Immature natural killer cell (primary cell): Measurements from ENCODE around the gene ELN. TPM values are rescaled to one million over a fixed set of nuclear protein-coding genes. Genes with fewer than 3 reads are reported as not detected.
"Not testable (repeated sequence)": the region's sequence is repeated elsewhere in the genome, so short reads cannot be mapped to it uniquely, and the experiment has no call there.

Experiments used
- DNase-seq, 3 donors: peaks; one replicate each; pipeline ENCODE4 v3.0.0; 2022; ENCODE audit warnings: mixed read lengths in 1 of 3
- H3K27ac Mint-ChIP-seq, 6 donors: one replicate each; pipeline ENCODE4 v1.8.0; 2020; ENCODE audit warnings: mixed read lengths in 6 of 6, mild to moderate bottlenecking in 5 of 6, inconsistent platforms in 4 of 6, moderate library complexity in 3 of 6
- H3K27me3 Mint-ChIP-seq, 3 donors: one replicate each; pipeline ENCODE4 v1.8.0; 2020 to 2021; ENCODE audit warnings: low read depth in 3 of 3, mild to moderate bottlenecking in 3 of 3, mixed read lengths in 3 of 3, moderate library complexity in 3 of 3, inconsistent platforms in 1 of 3
- H3K36me3 Mint-ChIP-seq, 3 donors: one replicate each; pipeline ENCODE4 v1.8.0; 2020; ENCODE audit warnings: mixed read lengths in 3 of 3, inconsistent platforms in 2 of 3, mild to moderate bottlenecking in 2 of 3
- H3K4me1 Mint-ChIP-seq, 2 donors: one replicate each; pipeline ENCODE4 v1.8.0; 2020; ENCODE audit warnings: inconsistent platforms in 2 of 2, mild to moderate bottlenecking in 2 of 2, mixed read lengths in 2 of 2, moderate library complexity in 1 of 2
- H3K4me3 Mint-ChIP-seq, 5 donors: one replicate each; pipeline ENCODE4 v1.8.0; 2020; ENCODE audit warnings: mild to moderate bottlenecking in 5 of 5, mixed read lengths in 5 of 5, inconsistent platforms in 3 of 5, moderate library complexity in 3 of 5
- H3K9me3 Mint-ChIP-seq, 6 donors: one replicate each; pipeline ENCODE4 v1.8.0; 2020; ENCODE audit warnings: mild to moderate bottlenecking in 6 of 6, mixed read lengths in 6 of 6, inconsistent platforms in 4 of 6, moderate library complexity in 3 of 6
- polyA plus RNA-seq, 3 donors: library from polyadenylated mRNA; unstranded; fragments of 300-500 nt; fragmentation: Illumina TruSeq; gene quantifications; one replicate each; pipeline ENCODE4 v1.2.3, GENCODE V29; 2021

ELN gene
- polyA plus RNA-seq, 3 donors from 2014 or later, result not detected

DNA sequence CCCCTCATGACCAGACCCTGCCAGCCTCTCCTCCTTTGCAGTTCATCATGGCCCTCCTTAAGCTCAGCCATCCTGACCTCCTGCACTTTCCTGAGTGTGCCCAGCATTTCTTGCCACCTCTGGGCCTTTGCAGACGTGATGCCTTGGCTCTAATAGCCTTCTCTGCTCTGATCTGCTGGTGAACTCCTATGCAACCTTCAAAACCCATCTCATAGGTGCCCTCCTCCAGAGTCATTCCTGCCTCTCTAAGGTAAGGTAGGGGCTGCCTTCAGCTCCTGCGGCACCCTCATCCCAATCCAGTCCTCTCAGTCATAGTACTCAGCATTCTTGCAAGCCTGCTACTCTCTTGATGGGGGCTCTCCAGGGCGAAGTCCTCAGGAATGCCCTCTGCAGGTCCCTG lies 19.3 kb upstream of the ELN start:
- peaks cover 0 to 4% (median 2%) of the 10 kb centered on the region in 3 donors for H3K27me3 Mint-ChIP-seq
- peak overlapping the region in 2 of 6 donors; percentile 58 to 81 for H3K27ac Mint-ChIP-seq
- H3K9me3 Mint-ChIP-seq, result no peaks in the 10 kb centered on the region
- DNase-seq, result no peak
- no peaks in the 10 kb centered on the region for H3K36me3 Mint-ChIP-seq
- H3K4me1 Mint-ChIP-seq, result peaks cover 6 to 7% of the 10 kb centered on the region in 2 donors
- no peak overlapping the region for H3K4me3 Mint-ChIP-seq

DNA sequence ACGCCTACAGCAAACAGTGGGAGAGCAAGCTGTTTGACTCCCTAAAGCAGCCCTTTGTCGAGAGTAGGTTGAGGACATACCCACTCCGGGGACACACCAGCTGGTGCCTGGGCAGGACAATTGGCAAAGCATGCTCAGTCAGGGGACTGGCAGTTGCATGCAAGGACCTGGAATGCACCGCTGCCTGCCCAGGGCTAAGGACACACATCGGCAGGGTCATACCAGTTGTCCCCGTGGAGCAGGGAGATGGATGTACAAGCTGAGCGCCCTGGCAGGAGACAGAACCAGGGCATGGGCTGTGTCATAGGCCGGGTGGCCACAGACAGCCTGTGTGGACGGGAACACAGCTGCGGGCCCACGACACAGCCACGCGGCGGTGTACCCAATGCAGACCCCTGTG lies 18.3 kb upstream of the ELN start:
- Mint-ChIP-seq H3K36me3 (no peaks in the 10 kb centered on the region), H3K4me3 (no peak overlapping the region), H3K4me1 (no peaks in the 10 kb centered on the region), H3K27ac (no peak overlapping the region), H3K27me3 (peaks cover 0 to 4% (median 0%) of the 10 kb centered on the region in 3 donors), H3K9me3 (no peaks in the 10 kb centered on the region)
- DNase-seq, result no peak

GRCh38 chr7:74010407-74010806 lies 17.6 kb upstream of the ELN start:
- H3K4me3 Mint-ChIP-seq, result no peak overlapping the region
- DNase-seq, result no peak
- H3K27ac Mint-ChIP-seq, result no peak overlapping the region
- H3K36me3 Mint-ChIP-seq, result no peaks in the 10 kb centered on the region
- no peaks in the 10 kb centered on the region for H3K4me1 Mint-ChIP-seq
- peaks cover 0 to 4% (median 0%) of the 10 kb centered on the region in 3 donors for H3K27me3 Mint-ChIP-seq
- H3K9me3 Mint-ChIP-seq, result no peaks in the 10 kb centered on the region

DNA sequence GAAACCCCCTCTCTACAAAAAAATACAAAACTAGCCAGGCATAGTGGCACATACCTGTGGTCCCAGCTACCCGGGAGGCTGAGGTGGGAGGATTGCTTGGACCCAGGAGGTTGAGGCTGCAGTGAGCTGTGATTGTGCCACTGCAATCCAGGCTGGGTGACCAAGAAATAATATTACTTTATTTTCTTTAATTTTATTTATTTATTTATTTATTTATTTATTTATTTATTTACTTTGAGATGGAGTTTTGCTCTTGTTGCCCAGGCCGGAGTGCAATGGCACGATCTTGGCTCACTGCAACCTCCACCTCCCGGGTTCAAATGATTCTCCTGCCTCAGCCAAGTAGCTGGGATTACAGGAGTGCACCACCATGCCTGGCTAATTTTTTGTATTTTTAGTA lies 16.6 kb upstream of the ELN start:
- not testable (repeated sequence) for DNase-seq, H3K4me1 Mint-ChIP-seq, H3K9me3 Mint-ChIP-seq, H3K27ac Mint-ChIP-seq, H3K4me3 Mint-ChIP-seq, H3K36me3 Mint-ChIP-seq, H3K27me3 Mint-ChIP-seq

DNA sequence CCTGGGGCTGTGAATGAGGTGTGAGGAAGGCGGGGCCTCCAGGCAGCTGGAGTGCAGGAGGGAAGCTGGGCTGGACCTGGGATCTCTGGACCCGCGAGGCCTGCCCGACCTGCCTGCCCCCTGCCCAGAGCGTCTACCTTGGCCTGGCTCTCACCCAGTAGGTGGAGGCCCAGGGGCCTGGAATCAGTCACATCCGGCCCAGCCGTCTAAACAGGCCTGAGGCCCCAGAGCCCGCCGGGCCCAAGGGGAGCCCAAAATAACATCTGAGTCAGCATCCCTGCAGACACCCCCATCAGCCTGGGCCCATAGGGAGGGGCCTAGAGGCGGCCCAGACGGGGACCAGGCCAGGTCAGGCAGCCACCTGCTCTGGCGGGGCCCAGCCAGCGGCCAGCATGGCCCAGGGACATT lies 15.1 kb upstream of the ELN start:
- Mint-ChIP-seq H3K9me3 (no peaks in the 10 kb centered on the region), H3K4me3 (no peak overlapping the region), H3K27me3 (peaks cover 0 to 2% (median 0%) of the 10 kb centered on the region in 3 donors), H3K4me1 (no peaks in the 10 kb centered on the region), H3K36me3 (no peaks in the 10 kb centered on the region), H3K27ac (no peak overlapping the region)
- no peak for DNase-seq

DNA sequence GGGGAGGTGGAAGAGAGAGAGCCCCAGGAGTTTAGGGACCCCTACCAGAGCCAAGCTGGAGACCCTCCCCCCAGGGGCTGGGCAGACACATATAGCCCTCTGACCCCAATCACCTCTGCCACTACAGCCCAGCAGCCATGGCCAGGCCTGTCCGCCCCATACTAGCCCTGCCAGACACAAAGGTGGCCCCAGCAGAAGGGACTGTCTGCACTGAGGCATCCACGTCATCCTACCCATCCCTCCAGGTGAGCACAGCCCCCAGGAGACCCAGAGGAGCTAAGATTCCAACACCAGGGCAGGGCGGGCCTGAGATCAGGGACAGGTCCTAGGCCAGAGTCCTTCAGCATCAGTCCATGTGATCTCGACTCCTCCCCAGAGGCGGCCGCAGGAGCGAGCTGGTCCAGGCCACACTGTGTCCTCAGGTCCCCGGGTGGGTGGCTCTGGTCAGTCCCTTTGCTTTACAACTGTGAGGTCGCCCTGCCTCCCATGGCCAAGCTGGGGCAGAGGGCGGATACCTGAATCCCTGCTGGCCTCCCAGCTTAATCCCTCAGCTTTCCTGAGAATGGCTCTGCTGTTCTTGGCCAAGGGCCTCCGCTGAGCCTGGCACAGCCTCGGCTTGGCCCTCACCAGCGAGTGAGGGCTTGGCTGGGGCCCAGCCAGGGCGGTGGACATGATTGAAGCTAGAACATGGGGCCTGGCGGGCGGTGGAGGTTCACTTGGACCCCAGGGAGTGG lies 14.3 kb upstream of the ELN start:
- Mint-ChIP-seq H3K27me3 (peaks cover 0 to 2% (median 1%) of the 10 kb centered on the region in 3 donors), H3K9me3 (no peaks in the 10 kb centered on the region), H3K4me1 (no peaks in the 10 kb centered on the region), H3K27ac (no peak overlapping the region), H3K36me3 (no peaks in the 10 kb centered on the region), H3K4me3 (no peak overlapping the region)
- no peak for DNase-seq

DNA sequence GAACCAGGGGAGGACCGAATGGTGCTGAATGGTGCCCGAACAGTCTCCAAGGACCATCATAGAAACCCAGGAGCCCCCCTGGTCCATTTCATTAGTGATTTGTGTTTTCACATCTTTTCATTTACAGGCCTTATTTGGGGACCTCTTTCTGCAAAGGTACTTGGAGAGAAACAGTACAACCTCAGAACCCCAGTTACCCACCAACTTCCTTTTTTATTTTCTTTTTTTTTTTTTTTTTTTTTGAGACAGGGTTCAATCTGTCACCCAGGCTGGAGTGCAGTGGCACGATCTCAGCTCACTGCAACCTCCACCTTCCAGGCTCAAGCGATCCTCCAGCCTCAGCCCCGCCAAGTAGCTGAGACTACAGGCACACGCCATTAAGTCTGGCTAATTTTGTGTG lies 13.0 kb upstream of the ELN start:
- H3K9me3 Mint-ChIP-seq, result no peaks in the 10 kb centered on the region
- no peak for DNase-seq
- H3K4me1 Mint-ChIP-seq, result no peaks in the 10 kb centered on the region
- no peak overlapping the region for H3K27ac Mint-ChIP-seq
- H3K27me3 Mint-ChIP-seq, result peaks cover 0 to 2% (median 2%) of the 10 kb centered on the region in 3 donors
- no peaks in the 10 kb centered on the region for H3K36me3 Mint-ChIP-seq
- no peak overlapping the region for H3K4me3 Mint-ChIP-seq

GRCh38 chr7:74015670-74016069 lies 12.3 kb upstream of the ELN start:
- Mint-ChIP-seq H3K36me3 (no peaks in the 10 kb centered on the region), H3K4me3 (no peak overlapping the region), H3K4me1 (no peaks in the 10 kb centered on the region), H3K27me3 (peaks cover 0 to 2% (median 2%) of the 10 kb centered on the region in 3 donors), H3K9me3 (no peaks in the 10 kb centered on the region), H3K27ac (no peak overlapping the region)
- no peak for DNase-seq

GRCh38 chr7:74017125-74017524 lies 10.8 kb upstream of the ELN start:
- no peak overlapping the region for H3K27ac Mint-ChIP-seq

GRCh38 chr7:74018246-74018895 lies 9.6 kb upstream of the ELN start:
- Mint-ChIP-seq H3K4me1 (no peaks in the 10 kb centered on the region), H3K4me3 (no peak overlapping the region), H3K27ac (no peak overlapping the region)

More at GRCh38 chr7:74017125-74017524, 10.8 kb upstream of the ELN start:
- Mint-ChIP-seq H3K9me3 (no peaks in the 10 kb centered on the region), H3K4me3 (no peak overlapping the region), H3K4me1 (no peaks in the 10 kb centered on the region), H3K27me3 (peaks cover 0 to 2% (median 2%) of the 10 kb centered on the region in 3 donors), H3K36me3 (no peaks in the 10 kb centered on the region)
- DNase-seq, result no peak

DNA sequence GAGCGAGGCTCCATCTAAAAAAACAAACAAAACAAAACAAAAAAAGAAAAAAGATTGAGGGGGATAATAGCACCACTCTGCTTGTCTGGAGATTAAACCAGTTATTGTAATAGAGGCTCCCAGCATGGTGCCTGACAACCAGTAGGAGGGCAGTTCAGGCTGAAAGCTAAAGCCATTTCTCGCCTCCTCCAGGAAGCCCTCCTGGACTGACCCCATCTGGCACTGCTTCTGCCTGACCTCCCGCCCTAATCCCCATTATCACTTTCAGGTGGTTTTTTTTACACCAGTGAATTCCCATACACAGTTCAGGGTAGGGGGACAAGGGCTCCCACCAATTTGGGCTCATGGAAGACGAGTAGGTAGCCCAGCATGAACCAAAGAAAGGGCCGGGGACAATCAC lies 8.8 kb upstream of the ELN start:
- peaks cover 0 to 2% (median 0%) of the 10 kb centered on the region in 6 donors for H3K9me3 Mint-ChIP-seq
- no peak for DNase-seq
- no peak overlapping the region for H3K4me3 Mint-ChIP-seq
- no peaks in the 10 kb centered on the region for H3K4me1 Mint-ChIP-seq
- H3K36me3 Mint-ChIP-seq, result no peaks in the 10 kb centered on the region
- H3K27ac Mint-ChIP-seq, result no peak overlapping the region
- peaks cover 2 to 7% (median 3%) of the 10 kb centered on the region in 3 donors for H3K27me3 Mint-ChIP-seq

More at GRCh38 chr7:74018246-74018895, 9.6 kb upstream of the ELN start:
- H3K27me3 Mint-ChIP-seq, result peaks cover under 1 to 2% (median 2%) of the 10 kb centered on the region in 3 donors
- H3K36me3 Mint-ChIP-seq, result no peaks in the 10 kb centered on the region
- DNase-seq, result no peak
- no peaks in the 10 kb centered on the region for H3K9me3 Mint-ChIP-seq

DNA sequence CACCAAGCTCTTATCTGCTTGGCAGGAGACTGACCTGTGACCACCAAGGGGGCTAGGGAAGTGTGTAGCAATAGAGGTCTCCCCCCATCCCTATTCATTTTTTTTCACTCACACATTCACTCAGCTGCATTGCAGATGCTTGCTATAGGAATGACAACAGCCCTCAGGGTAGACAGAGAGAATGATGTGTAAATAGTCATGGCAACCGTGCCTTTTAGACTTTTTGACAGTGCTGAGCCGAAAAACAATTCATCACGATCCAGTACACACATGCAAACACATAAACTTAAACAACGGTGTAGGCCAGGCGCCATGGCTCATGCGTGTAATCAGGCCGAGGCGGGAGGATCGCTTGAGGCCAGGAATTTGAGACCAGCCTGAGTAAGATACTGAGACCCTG lies 7.6 kb upstream of the ELN start:
- Mint-ChIP-seq H3K36me3 (no peaks in the 10 kb centered on the region), H3K9me3 (peaks cover 0 to 2% (median 0%) of the 10 kb centered on the region in 6 donors), H3K27me3 (peaks cover 3 to 12% (median 7%) of the 10 kb centered on the region in 3 donors), H3K4me3 (no peak overlapping the region), H3K4me1 (no peaks in the 10 kb centered on the region), H3K27ac (no peak overlapping the region)
- no peak for DNase-seq

DNA sequence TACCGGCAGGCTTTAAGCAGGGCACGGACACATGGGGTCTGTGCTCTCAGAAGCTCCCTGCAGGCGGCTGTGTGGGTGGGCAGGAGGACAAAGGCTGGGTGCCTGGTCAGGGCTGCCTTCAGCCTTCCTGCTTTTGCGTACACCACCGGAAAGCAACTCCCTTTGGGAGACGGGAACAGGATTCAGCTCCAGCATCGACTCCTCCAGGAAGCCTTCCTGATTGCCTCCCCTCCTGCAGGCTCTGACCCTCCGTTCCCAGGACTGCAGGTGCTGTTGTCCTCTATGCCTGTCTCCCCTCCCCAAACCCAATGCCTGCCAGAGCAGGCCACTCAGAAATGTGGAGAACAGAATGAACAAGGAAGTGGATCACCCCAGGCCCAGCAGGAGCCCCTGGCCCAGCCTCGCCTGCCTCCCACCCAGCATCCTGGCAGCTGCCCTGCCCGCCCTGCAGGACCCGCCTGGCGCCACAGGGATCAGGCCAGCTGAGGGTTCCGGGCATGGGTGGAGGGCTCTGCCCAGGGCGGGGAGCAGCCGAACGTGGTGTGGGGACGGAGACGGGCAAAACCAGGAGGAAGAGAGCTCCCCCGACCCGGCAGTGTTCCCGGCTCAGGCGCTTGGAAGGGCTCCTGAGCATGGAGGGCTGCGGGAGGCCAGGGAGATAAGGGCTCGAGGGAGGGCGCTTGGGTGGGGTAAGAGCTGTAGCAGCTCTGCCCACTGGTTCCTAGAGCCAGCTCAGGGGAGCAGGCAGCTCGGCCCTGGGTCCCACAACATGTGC lies 6.2 kb upstream of the ELN start:
- no peak overlapping the region for H3K27ac Mint-ChIP-seq
- peaks cover 0 to 1% of the 10 kb centered on the region in 2 donors for H3K4me1 Mint-ChIP-seq
- H3K9me3 Mint-ChIP-seq, result peaks cover 0 to 2% (median 0%) of the 10 kb centered on the region in 6 donors
- no peak overlapping the region for H3K4me3 Mint-ChIP-seq
- H3K36me3 Mint-ChIP-seq, result no peaks in the 10 kb centered on the region
- DNase-seq, result no peak
- H3K27me3 Mint-ChIP-seq, result peaks cover 9 to 23% (median 11%) of the 10 kb centered on the region in 3 donors

GRCh38 chr7:74022507-74022906 lies 5.5 kb upstream of the ELN start:
- peaks cover 0 to 2% (median 0%) of the 10 kb centered on the region in 6 donors for H3K9me3 Mint-ChIP-seq
- H3K36me3 Mint-ChIP-seq, result no peaks in the 10 kb centered on the region
- H3K27ac Mint-ChIP-seq, result no peak overlapping the region
- H3K27me3 Mint-ChIP-seq, result peaks cover 10 to 23% (median 13%) of the 10 kb centered on the region in 3 donors
- H3K4me3 Mint-ChIP-seq, result no peak overlapping the region
- no peak for DNase-seq
- peaks cover 0 to 2% of the 10 kb centered on the region in 2 donors for H3K4me1 Mint-ChIP-seq
